ENCODE measurements around the gene NAA16. TPM values are rescaled to one million over a fixed set of nuclear protein-coding genes. Genes with fewer than 3 reads are reported as not detected.

NAA16 gene
- total and polyA plus RNA-seq, 2 donors (not counting 1 experiment from before 2014, with no cell fraction given): 14.3 to 33.5 TPM

GRCh38 chr13:41405367-41405766 is 94.3 kb downstream of the NAA16 start:
- no peak overlapping the region for H3K27ac ChIP-seq (ENCODE audit: low read length in 2 of 2)
- H3K79me2 ChIP-seq (ENCODE audit: control insufficient read depth, insufficient read depth, low read length): no peaks in the 10 kb centered on the region
- no CpG with 5 or more reads among the region's 2 CpGs for WGBS (ENCODE audit: insufficient coverage)
- no peak for ATAC-seq (ENCODE audit: low read depth)
- ChIA-PET CTCF (no interaction called here), POLR2A (no interaction called here)
- no peak overlapping the region for H3K4me3 ChIP-seq (ENCODE audit: control extremely low read depth in 1 of 5, extremely low read depth in 1 of 5, insufficient read depth in 1 of 5, low read depth in 2 of 5, low read length in 4 of 5)
- intact Hi-C loops (cut with micrococcal nuclease): no loop called here
- H3K4me2 ChIP-seq (replicated peaks; ENCODE audit: low read depth, low read length, poor library complexity, severe bottlenecking): no peak overlapping the region
- no peak overlapping the region for H2AFZ ChIP-seq (ENCODE audit: insufficient read depth, low read depth, low read length, poor library complexity, severe bottlenecking)
- H3K36me3 ChIP-seq (replicated peaks in 1 of 2; ENCODE audit: control extremely low read depth in 1 of 2, control insufficient read depth in 1 of 2, extremely low read depth in 1 of 2, insufficient read depth in 2 of 2, low read length in 1 of 2): no peaks in the 10 kb centered on the region
- no peaks in the 10 kb centered on the region for H3K27me3 ChIP-seq (replicated peaks in 1 of 4; ENCODE audit: control extremely low read depth in 1 of 4, control insufficient read depth in 3 of 4, insufficient read depth in 4 of 4, low read length in 3 of 4)
- no peak overlapping the region for H3K27ac Mint-ChIP-seq
- no peak overlapping the region for H3K9ac ChIP-seq (ENCODE audit: low read length)
- DNase-seq: no peak
- no peaks in the 10 kb centered on the region for H3K4me1 ChIP-seq (ENCODE audit: control insufficient read depth in 2 of 2, insufficient read depth in 2 of 2, low read length in 2 of 2)
- TF ChIP-seq CTCF (IDR thresholded peaks at IDR 0.05) (no peak), EZH2 (IDR thresholded peaks at IDR 0.05; ENCODE audit: borderline replicate concordance, insufficient read depth, low read depth, low read length, poor library complexity, severe bottlenecking) (no peak)
- H3K4me3 Mint-ChIP-seq: no peak overlapping the region
- H3K9me3 Mint-ChIP-seq (ENCODE audit: insufficient read depth): no peaks in the 10 kb centered on the region
- H4K20me1 ChIP-seq (ENCODE audit: control insufficient read depth, insufficient read depth, low read length, poor library complexity, severe bottlenecking): no peaks in the 10 kb centered on the region
- H3K27me3 Mint-ChIP-seq: peaks cover 13% of the 10 kb centered on the region
- peaks cover 0 to 4% (median 0%) of the 10 kb centered on the region in 3 donors for H3K9me3 ChIP-seq (ENCODE audit: control extremely low read depth in 1 of 3, control insufficient read depth in 2 of 3, insufficient read depth in 1 of 3, low read length in 2 of 3)
- H3K4me1 Mint-ChIP-seq: no peaks in the 10 kb centered on the region

- ChIA-PET CTCF (no interaction called here), POLR2A (interaction anchor here (0.7 kb wide), 1 partner anchor 493 kb away, joined by 3 read pairs; no protein-coding TSS in a partner anchor)
- no CpG with 5 or more reads among the region's 3 CpGs for WGBS (ENCODE audit: insufficient coverage)
- H3K79me2 ChIP-seq (ENCODE audit: control insufficient read depth, insufficient read depth, low read length): no peaks in the 10 kb centered on the region
- H3K4me2 ChIP-seq (replicated peaks; ENCODE audit: low read depth, low read length, poor library complexity, severe bottlenecking): no peak overlapping the region
- Mint-ChIP-seq H3K4me3 (no peak overlapping the region), H3K27me3 (peaks cover 17% of the 10 kb centered on the region), H3K27ac (no peak overlapping the region), H3K4me1 (no peaks in the 10 kb centered on the region), H3K9me3 (ENCODE audit: insufficient read depth) (no peaks in the 10 kb centered on the region)
- no peak overlapping the region for H2AFZ ChIP-seq (ENCODE audit: insufficient read depth, low read depth, low read length, poor library complexity, severe bottlenecking)
- H3K27me3 ChIP-seq (replicated peaks in 1 of 4; ENCODE audit: control extremely low read depth in 1 of 4, control insufficient read depth in 3 of 4, insufficient read depth in 4 of 4, low read length in 3 of 4): no peaks in the 10 kb centered on the region
- no peak overlapping the region for H3K27ac ChIP-seq (ENCODE audit: low read length in 2 of 2)
- no peak for DNase-seq
- no peak for ATAC-seq (ENCODE audit: low read depth)
- intact Hi-C loops (cut with micrococcal nuclease): no loop called here
- TF ChIP-seq EZH2 (IDR thresholded peaks at IDR 0.05; ENCODE audit: borderline replicate concordance, insufficient read depth, low read depth, low read length, poor library complexity, severe bottlenecking) (no peak), CTCF (IDR thresholded peaks at IDR 0.05) (no peak)
- H4K20me1 ChIP-seq (ENCODE audit: control insufficient read depth, insufficient read depth, low read length, poor library complexity, severe bottlenecking): no peaks in the 10 kb centered on the region
- H3K9ac ChIP-seq (ENCODE audit: low read length): no peak overlapping the region
- peaks cover 0 to 4% (median 0%) of the 10 kb centered on the region in 3 donors for H3K9me3 ChIP-seq (ENCODE audit: control extremely low read depth in 1 of 3, control insufficient read depth in 2 of 3, insufficient read depth in 1 of 3, low read length in 2 of 3)
- no peaks in the 10 kb centered on the region for H3K4me1 ChIP-seq (ENCODE audit: control insufficient read depth in 2 of 2, insufficient read depth in 2 of 2, low read length in 2 of 2)
- H3K36me3 ChIP-seq (replicated peaks in 1 of 2; ENCODE audit: control extremely low read depth in 1 of 2, control insufficient read depth in 1 of 2, extremely low read depth in 1 of 2, insufficient read depth in 2 of 2, low read length in 1 of 2): no peaks in the 10 kb centered on the region
- no peak overlapping the region for H3K4me3 ChIP-seq (ENCODE audit: control extremely low read depth in 1 of 5, extremely low read depth in 1 of 5, insufficient read depth in 1 of 5, low read depth in 2 of 5, low read length in 4 of 5)
Measured at GRCh38 chr13:41407380-41407779, 96.3 kb downstream of the NAA16 start.
